NT2/D1 (cell line): ENCODE measurements around the gene KRT71.

ENCODE experiments used
- DNase-seq: peaks from one replicate; pipeline ENCODE4 v3.0.0-alpha.2; 2011; ENCODE audit warnings: low read depth, low spot score
- H3K27me3 ChIP-seq: 2 replicates; pipeline ENCODE4 v1.6.0; 2011; ENCODE audit warnings: mild to moderate bottlenecking; ENCODE audit not compliant: insufficient read length, insufficient read depth
- H3K36me3 ChIP-seq: 2 replicates; pipeline ENCODE4 v1.6.1; 2011; ENCODE audit warnings: mild to moderate bottlenecking, low read length, mixed read lengths; ENCODE audit not compliant: insufficient read depth, insufficient read length
- H3K4me1 ChIP-seq: 2 replicates; pipeline ENCODE4 v1.5.1; 2011; ENCODE audit not compliant: insufficient read depth, insufficient read length
- H3K4me3 ChIP-seq: 2 replicates; pipeline ENCODE4 v1.5.1; 2011; ENCODE audit warnings: low read depth; ENCODE audit not compliant: insufficient read length
- H3K9ac ChIP-seq: 2 replicates; pipeline ENCODE4 v1.6.0; 2011; ENCODE audit warnings: low read depth; ENCODE audit not compliant: insufficient read length
- H3K9me3 ChIP-seq: 2 replicates; pipeline ENCODE4 v1.5.1; 2011; ENCODE audit warnings: mild to moderate bottlenecking, low read length; ENCODE audit not compliant: insufficient read depth
- SUZ12 ChIP-seq: IDR thresholded peaks from 2 replicates; pipeline ENCODE4 v1.6.1; 2011; ENCODE audit not compliant: insufficient read length, insufficient read depth; ENCODE audit errors: extremely low read depth
- YY1 ChIP-seq: IDR thresholded peaks from 2 replicates; pipeline ENCODE4 v1.6.1; 2011; ENCODE audit not compliant: insufficient read length, insufficient read depth
- ZNF274 ChIP-seq: IDR thresholded peaks from 2 replicates; pipeline ENCODE4 v1.6.1; 2011; ENCODE audit warnings: mild to moderate bottlenecking, low read depth, low read length

The KRT71 gene

DNA sequence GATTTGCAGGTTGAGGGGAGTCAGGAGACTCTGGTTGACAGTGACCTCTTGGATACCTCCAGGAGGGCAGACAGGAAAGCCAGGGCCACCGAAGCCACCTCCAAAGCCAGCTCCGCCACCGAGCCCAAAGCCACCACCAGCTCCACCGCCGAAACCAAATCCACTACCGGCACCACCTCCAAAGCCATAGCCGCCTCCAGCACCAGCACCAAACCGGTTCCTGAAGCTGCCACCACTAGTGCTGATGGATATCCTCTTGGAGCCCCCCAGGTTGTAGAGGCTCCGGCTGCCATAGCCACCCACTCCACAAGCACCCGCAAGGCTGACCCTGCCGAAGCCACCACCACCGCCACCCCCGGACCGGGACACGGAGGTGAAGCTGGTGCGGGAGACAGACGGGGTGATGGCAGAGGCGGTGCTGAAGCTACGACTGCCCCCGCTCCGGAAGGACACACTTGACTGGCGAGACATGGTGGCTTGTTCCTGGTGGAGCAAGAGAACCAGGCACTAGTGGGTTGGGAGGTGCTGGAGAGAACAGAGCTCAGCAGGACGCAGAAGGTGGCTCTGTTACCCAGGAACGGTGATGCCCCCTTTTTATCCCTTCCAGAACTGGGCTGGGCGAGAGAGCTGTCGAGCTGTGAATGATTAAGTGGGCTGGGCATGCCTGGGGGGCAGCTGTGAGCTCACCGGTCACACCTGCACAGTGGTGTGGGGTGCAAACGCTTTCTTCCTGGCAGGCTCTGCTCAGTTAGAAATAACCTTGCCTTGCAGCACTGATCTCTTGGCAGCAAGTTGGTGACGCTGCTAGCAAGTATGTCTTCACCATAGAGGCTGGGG is 32.9 kb downstream of the KRT71 start, which contains the start of gene KRT5:
TSS of gene KRT5 (minus strand) at position 569 of the 837 bp plus-strand sequence. CDS start at position 471, 98 bp downstream.
- no peaks in the 10 kb centered on the region for H3K9me3 ChIP-seq
- H3K4me1 ChIP-seq, result peaks cover 25% of the 10 kb centered on the region
- no peak for DNase-seq
- H3K9ac ChIP-seq, result no peak within 1 kb of the TSS
- TF ChIP-seq SUZ12 (no peak), YY1 (no peak), ZNF274 (no peak)
- H3K36me3 ChIP-seq, result no peaks in the 10 kb centered on the region
- H3K27me3 ChIP-seq, result no peaks in the 10 kb centered on the region
- no peak within 1 kb of the TSS for H3K4me3 ChIP-seq

DNA sequence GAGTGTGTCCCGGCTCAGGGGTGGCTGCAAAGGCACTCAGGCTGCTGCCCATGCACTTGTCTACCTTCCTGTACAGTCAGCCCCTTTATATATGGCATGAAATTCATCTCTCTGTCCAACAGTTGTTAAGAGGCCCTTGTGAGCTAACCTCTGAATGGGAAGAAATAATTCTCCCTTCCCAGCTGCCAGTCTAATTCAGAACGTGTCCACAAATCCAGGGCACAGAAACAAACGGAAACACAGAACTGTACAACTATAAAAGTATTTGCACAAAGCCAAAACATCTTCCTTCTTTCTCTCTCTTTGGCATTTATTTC is 33.6 kb downstream of the KRT71 start:
- no peak overlapping the region for H3K4me3 ChIP-seq
- H3K9me3 ChIP-seq, result no peaks in the 10 kb centered on the region
- no peak overlapping the region for H3K9ac ChIP-seq
- TF ChIP-seq ZNF274 (no peak), YY1 (no peak), SUZ12 (no peak)
- no peaks in the 10 kb centered on the region for H3K36me3 ChIP-seq
- H3K4me1 ChIP-seq, result peaks cover 21% of the 10 kb centered on the region
- no peak for DNase-seq
- no peaks in the 10 kb centered on the region for H3K27me3 ChIP-seq

DNA sequence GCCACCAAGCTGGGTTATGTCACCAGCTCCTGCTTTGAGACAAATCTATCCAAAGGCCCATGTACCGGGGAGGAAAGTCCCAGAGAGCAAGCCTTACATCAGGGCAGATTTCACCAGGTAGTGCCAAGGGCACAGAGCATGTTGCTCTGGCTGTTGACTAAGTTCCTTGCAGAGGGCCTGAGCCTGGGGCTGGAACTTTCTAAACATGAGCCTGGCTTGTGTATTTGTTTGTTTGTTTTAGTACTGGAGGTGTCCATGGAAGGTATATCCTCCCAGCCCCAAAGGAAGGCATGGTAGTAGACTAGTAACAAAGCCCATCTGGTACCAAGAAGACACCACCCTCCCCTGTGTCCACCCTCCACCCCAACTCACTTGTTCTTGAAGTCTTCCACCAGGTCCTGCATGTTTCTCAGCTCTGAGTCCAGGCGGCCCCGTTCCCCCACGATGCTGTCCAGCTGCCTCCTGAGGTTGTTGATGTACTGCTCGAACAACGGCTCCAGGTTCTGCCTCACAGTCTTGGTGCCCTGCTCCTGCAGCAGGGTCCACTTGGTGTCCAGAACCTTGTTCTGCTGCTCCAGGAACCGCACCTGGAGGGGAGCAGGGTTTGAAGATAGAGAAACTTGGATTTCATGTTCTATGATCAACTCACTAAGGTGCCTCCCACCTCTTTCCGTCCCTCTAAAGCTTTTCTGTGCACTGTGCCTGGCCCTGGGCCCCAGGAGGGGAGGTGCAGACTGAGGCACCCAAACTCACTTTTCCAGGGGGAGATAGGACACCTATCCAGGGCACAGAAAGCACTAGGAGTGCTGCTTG is 34.2 kb downstream of the KRT71 start:
- TF ChIP-seq SUZ12, result no peak
- no peak for TF ChIP-seq ZNF274
- TF ChIP-seq YY1, result no peak
- Histone ChIP-seq H3K36me3 (no peaks in the 10 kb centered on the region), H3K9ac (no peak overlapping the region)

DNA sequence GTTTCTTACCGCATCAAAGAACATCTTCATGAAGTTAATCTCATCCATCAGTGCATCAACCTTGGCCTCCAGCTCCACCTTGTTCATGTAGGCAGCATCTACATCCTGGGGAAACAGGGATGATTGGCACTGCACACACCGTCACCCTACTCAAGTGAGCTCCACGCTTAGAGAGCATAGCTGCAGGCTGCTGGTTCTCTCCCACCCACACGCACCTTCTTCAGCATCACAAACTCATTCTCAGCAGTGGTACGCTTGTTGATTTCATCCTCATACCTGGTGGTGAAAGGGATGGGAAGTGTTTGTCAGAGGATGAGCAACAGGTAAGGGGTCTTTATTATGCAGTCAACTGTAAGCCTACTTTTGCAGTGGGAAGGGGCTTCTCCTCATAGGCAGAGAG is 35.1 kb downstream of the KRT71 start:
- H3K4me3 ChIP-seq, result no peak overlapping the region
- DNase-seq, result no peak
- H3K9ac ChIP-seq, result no peak overlapping the region
- TF ChIP-seq YY1 (no peak), SUZ12 (no peak), ZNF274 (no peak)
- H3K9me3 ChIP-seq, result no peaks in the 10 kb centered on the region
- H3K36me3 ChIP-seq, result no peaks in the 10 kb centered on the region
- peaks cover 12% of the 10 kb centered on the region for H3K4me1 ChIP-seq
- peaks cover 2% of the 10 kb centered on the region for H3K27me3 ChIP-seq

More for the DNA sequence above, 34.2 kb downstream of the KRT71 start:
- Histone ChIP-seq H3K4me3 (no peak overlapping the region), H3K4me1 (peaks cover 15% of the 10 kb centered on the region), H3K9me3 (no peaks in the 10 kb centered on the region), H3K27me3 (peaks cover under 1% of the 10 kb centered on the region)
- no peak for DNase-seq

DNA sequence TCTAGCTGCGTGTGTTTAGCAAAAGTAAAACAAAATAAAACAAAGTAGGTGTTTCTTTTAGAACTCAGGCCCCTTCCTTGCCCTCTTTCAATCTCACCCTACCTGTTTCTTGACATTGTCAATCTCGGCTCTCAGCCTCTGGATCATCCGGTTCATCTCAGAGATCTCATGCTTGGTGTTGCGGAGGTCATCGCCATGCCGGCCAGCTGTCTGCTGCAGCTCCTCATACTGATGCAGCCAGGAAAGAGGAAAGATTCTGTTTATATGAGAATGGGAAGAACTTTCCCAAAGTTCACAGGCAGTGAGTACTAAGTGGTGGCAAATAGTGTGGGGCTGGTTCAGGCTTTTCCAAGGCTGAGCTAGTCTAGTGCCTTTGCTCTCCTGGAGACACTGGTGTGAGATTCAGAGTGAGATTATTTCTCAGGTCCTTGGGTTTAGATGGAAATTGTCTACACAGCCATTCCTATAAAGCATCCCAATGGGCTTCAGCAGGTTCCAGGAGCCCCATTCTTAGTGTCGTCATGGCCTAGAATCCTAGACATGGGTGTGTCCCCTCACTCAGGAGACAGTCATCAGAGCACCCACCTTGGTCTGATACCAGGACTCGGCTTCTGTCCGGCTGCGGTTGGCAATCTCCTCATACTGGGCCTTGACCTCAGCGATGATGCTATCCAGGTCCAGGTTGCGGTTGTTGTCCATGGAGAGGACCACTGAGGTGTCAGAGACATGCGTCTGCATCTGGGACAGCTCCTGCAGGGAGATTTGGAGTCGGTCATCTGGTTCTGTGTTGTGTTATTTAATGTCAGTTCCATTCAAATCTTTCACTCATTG is 35.7 kb downstream of the KRT71 start:
- DNase-seq, result no peak
- H3K4me3 ChIP-seq, result no peak overlapping the region

DNA sequence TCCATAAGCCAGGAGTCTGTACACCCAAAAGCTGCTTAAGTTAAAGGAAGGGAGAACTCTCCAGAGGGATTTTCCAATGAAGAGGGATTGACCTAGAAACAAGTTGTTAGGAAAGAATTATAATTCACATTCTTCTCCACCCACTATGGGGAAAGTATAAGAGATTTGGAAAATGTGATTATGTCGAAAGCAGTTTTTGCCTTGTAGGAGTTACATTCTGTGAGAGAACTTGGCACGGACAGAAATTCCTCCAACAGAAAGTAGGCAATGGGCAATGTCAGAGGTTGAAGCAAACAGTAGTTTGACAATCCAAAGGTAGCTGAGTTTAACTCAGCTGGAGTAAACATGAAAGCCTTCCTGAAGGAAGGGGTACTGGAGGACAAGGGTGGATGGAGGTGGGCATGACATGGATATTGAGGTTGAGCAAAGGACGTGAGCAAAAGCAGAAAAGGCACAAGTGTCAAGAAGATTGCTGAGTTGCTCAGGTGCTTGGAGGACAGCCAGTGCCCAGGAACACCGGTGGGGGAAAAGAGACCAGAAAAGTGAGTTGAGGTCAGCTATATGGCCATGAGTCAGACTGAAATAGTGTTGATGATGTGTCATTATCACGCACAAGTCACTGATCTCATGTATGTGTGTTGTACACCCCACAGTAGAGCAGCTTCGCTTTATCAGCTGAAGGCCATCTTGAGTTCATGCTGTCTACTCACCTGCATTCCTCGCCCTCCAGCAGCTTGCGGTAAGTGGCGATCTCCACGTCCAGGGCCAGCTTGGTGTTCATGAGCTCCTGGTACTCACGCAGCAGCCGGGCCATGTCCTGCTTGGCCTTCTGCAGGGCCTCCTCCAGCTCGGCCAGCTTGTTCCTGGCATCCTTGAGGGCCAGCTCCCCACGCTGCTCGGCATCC is 36.8 kb downstream of the KRT71 start:
- TF ChIP-seq SUZ12 (no peak), ZNF274 (no peak), YY1 (no peak)
- no peak for DNase-seq
- Histone ChIP-seq H3K36me3 (no peaks in the 10 kb centered on the region), H3K4me1 (no peaks in the 10 kb centered on the region), H3K27me3 (peaks cover 2% of the 10 kb centered on the region), H3K9ac (no peak overlapping the region), H3K4me3 (no peak overlapping the region), H3K9me3 (0 out of 2 replicates have a peak, but pooled peaks cover 2% of the 10 kb centered on the region)

More for the DNA sequence above, 35.7 kb downstream of the KRT71 start:
- no peak overlapping the region for H3K9ac ChIP-seq
- no peaks in the 10 kb centered on the region for H3K36me3 ChIP-seq
- H3K9me3 ChIP-seq, result no peaks in the 10 kb centered on the region
- no peak for TF ChIP-seq SUZ12
- TF ChIP-seq YY1, result no peak
- TF ChIP-seq ZNF274, result no peak
- peaks cover 6% of the 10 kb centered on the region for H3K4me1 ChIP-seq
- peaks cover 2% of the 10 kb centered on the region for H3K27me3 ChIP-seq
